Activated effector memory CD4-positive, alpha-beta T cell treated with Interleukin-2 at 50 U/mL for 16 hours (primary cell): ENCODE measurements around the gene HIPK2.

Experiments
- DNase-seq: peaks from one replicate; pipeline ENCODE4 v3.0.0-alpha.2; 2020

HIPK2 gene

GRCh38 chr7:139750459-139751095, 27.2 kb downstream of the HIPK2 start:
- no peak for DNase-seq

GRCh38 chr7:139749545-139749944, 28.3 kb downstream of the HIPK2 start:
- DNase-seq: no peak

GRCh38 chr7:139748941-139749340, 28.9 kb downstream of the HIPK2 start:
- no peak for DNase-seq

DNA sequence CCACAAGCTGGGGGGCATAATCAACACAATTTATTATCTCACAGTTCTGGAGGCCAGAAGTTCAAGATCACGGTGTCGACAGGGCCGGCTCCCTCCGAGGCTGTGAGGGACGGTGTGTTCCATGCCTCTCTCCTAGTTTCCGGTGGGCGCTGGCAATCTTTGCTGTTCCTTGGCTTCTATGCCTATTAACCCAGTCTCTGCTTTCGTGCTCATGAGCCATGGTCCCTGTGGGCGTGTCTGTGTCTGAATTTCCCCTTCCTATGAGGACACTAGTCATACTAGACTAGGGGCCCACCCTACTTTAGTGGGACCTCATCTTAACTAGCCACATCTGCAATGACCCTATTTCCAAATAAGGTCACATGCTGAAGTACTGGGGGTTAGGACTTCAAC, 29.4 kb downstream of the HIPK2 start:
- no peak for DNase-seq

- DNase-seq: no peak
Observed at GRCh38 chr7:139747662-139748372, 30.0 kb downstream of the HIPK2 start.

- DNase-seq: no peak
Observed at GRCh38 chr7:139746652-139747051, 31.1 kb downstream of the HIPK2 start.

- no peak for DNase-seq
Observed at GRCh38 chr7:139745678-139746143, 32.1 kb downstream of the HIPK2 start.

- no peak for DNase-seq
Observed at GRCh38 chr7:139744768-139745677, 32.8 kb downstream of the HIPK2 start.

GRCh38 chr7:139743967-139744767, 33.6 kb downstream of the HIPK2 start:
- DNase-seq: no peak

DNA sequence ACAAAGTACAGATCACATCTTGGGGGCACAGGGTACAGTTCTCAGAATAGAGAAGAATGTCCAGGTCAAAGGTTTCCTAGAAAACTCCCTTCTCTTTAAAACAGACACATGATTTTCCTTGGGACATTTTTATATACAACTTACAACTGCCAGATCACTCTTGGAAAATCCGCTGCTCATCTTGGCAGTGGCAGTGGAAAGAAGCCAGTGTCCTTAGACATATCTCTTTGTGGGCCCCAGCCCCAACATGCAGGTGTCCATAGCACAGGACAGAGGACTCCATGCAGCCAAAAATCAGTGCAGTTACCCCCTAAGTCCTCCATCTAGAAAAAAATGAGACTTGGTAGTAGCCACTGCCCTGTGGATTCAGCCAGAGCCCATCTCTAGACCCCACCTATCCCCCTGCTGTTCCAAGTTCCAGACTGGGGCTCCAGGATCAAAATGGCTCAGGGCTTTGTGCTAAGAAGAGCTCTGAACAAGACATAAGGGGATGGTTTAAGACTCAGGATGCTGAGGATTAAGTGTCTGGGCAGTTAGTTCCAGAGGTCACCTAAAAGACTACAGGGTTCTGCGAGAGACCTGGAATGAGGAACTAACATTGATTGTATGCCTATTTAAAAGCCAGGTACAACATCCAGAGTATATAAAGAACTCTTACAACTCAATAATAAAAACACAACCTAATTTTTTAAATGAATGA, 34.4 kb downstream of the HIPK2 start:
- no peak for DNase-seq

GRCh38 chr7:139741789-139742344, 35.9 kb downstream of the HIPK2 start:
- DNase-seq: no peak

- DNase-seq: no peak
Observed at GRCh38 chr7:139741239-139741638, 36.6 kb downstream of the HIPK2 start.

GRCh38 chr7:139739863-139740597, 37.8 kb downstream of the HIPK2 start:
- DNase-seq: no peak

DNA sequence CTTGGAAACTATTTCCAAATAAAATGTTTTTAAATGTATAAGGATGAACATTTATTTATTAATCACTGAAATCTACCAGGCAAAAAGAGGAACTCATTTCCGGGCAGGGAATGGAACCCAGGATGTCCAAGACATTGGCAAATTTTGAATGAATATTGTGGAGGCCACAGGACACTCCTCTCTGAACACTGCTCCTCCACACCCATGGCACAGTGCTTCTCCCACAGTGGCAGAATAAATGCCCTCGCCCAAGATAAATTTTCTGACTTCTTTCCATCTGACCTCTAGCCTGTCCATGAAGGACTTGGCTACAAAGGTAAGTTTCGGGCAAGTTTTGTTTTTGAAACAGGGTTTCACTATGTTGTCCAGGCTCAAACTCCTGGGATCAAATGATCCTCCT, 39.0 kb downstream of the HIPK2 start:
- DNase-seq: no peak

DNA sequence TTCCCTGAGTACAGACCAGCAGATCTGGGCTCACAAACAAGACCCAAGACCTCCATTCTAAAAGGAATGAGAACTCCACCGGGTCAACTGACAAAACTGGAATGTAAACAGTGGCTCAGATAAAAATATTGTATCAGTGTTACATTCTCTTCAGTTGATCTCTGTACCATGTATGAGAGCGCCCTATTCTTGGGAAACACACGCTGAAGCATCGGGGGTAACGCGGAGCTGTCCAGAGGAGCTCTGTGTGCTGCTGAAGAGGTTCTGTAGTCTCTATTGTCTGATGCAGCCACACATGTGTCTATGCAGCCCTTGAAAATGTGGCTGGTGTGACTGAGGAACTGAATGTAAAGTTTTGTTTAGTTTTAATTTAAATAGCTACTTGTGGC, 39.7 kb downstream of the HIPK2 start:
- no peak for DNase-seq

DNA sequence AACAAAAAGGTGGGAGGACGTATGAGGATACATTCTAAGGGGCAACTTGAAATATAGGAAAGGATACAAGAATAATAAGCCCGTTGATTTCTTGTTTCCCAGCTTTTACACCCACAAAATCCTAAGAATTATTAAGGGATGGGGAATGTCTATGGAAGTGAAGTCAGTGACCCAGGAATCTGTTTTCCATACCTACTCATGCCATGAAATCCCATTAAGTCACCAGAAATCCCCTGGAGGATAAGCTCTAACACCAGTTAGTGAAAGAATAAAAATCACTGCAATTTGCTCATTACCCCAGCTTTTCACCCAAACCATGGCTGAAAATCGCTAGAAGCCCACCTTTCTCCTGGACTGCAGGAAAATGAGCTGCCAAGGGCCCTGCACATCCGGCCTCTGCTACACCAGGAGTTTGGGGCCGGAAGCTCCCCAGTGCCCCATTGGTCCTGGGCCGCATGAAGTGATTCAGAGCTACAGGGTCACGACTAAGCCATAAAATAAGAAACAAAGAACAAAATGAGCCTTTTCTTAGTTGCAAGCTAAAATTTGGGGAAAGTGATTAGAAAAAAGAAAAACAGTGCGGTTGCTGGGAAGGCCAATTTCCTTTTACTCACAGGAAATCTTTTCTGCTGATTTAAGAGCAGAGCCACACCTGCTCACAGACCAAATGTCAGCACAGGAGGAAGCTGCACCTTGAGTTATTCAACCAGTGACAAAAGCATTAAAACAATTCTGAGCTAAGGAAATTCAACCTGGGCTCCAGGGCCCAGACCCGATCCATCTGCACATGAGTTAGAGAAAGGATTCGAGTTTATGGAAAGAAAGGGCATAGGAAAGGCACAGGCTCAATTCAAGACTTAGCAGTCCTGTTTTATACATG, 40.3 kb downstream of the HIPK2 start:
- DNase-seq: no peak

GRCh38 chr7:139735912-139736595, 41.7 kb downstream of the HIPK2 start:
- no peak for DNase-seq

DNA sequence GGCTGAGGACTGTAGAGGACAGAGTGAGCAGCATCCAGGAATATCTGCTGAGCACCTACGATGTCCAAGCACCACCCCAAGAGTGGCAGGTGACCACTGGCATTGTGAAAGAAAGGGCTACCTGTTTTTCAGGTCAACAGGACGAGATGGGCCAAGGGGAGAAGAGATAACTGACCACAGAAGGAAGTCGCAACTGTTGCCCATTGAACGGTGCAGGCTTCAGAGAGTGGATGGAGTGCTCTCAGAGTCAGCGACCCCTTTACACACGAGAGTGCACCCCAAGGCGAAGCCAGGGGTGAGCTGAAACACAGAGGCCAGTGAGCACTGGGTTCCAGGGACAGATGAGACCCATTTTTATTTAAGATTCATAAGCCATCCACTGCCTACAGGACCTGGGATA, 42.3 kb downstream of the HIPK2 start:
- DNase-seq: no peak

DNA sequence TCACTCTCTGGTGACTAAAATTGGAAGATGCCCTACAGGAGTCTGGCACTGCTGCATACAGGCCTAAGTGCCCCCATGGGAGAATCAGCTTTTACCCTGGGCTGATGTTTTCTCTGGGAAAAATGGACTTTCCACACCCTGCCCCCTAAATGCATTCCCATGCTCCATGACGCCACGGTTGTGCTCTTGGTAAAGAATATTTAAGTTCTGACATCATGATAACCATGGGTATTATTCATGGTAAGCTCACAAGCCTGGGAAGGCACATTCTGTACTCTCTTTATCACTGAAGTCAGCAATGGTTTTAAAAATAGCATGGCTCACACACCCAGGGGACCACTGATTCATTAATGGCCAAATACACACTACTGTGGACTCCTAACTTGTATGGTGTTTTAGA, 43.4 kb downstream of the HIPK2 start:
- DNase-seq: no peak
